Endothelial cell of umbilical vein (primary cell): Measurements from ENCODE around the gene VANGL2.

Experiments used
- EZH2 ChIP-seq: IDR thresholded peaks from 2 replicates; pipeline ENCODE4 v1.6.1; 2012; ENCODE audit warnings: borderline replicate concordance, low read depth, mild to moderate bottlenecking, moderate library complexity, low read length, inconsistent platforms; ENCODE audit not compliant: severe bottlenecking
- GATA2 ChIP-seq: IDR thresholded peaks from 2 replicates; pipeline ENCODE4 v1.7.0; 2011; ENCODE audit warnings: low read depth, mild to moderate bottlenecking, moderate library complexity, mixed read lengths, low read length; ENCODE audit not compliant: insufficient read length, insufficient read depth
- JUN ChIP-seq: IDR thresholded peaks from 2 replicates; pipeline ENCODE4 v1.6.1; 2011; ENCODE audit warnings: borderline replicate concordance, low read depth; ENCODE audit not compliant: insufficient read length, insufficient read depth
- MAX ChIP-seq: IDR thresholded peaks from 2 replicates; pipeline ENCODE4 v1.6.1; 2011; ENCODE audit not compliant: insufficient read depth, insufficient read length
- POLR2A ChIP-seq: IDR thresholded peaks from 2 replicates; pipeline ENCODE4 v1.6.1; 2012; ENCODE audit warnings: low read depth, mild to moderate bottlenecking, control low read depth, low read length
- POLR2AphosphoS5 ChIP-seq: IDR thresholded peaks from 2 replicates; pipeline ENCODE4 v1.6.1; 2012; ENCODE audit warnings: low read depth, mild to moderate bottlenecking, control low read depth, low read length, moderate library complexity; ENCODE audit not compliant: insufficient read depth
- TF ChIP-seq, protein P1 (sequence below), 2 donors: IDR thresholded peaks; 1 replicate in 1 of 2; 2 replicates in 1 of 2; pipeline ENCODE4 v1.5.1; 2011; ENCODE audit warnings: low read length in 2 of 2, mild to moderate bottlenecking in 2 of 2, moderate library complexity in 2 of 2, control low read depth in 1 of 2, inconsistent platforms in 1 of 2, low read depth in 1 of 2; ENCODE audit not compliant: insufficient read depth in 1 of 2; ENCODE audit errors: extremely low read depth in 1 of 2

DNA sequence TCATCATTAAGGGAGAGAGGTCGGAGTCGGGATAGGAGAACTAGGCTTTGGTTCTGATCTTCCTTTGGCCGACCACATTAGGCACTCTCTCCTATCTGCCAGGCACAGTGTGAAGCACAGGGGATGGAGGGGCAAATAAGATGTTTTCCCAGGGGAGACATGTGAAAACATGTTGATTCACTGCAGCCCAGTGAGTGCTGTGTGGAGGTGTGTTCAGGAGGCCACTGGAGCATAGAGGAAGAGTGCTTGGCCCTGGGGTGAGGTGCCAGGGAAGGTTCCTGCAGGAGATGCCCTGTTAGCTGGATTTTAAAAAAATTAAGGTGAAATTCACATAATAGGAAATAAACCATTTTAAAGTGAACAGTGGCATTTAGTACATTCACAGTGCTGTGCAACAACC is 3.7 kb downstream of the VANGL2 start:
- TF ChIP-seq JUN (no peak), MAX (no peak), EZH2 (no peak), POLR2AphosphoS5 (no peak), GATA2 (no peak), POLR2A (no peak)
- TF ChIP-seq, protein P1, sequence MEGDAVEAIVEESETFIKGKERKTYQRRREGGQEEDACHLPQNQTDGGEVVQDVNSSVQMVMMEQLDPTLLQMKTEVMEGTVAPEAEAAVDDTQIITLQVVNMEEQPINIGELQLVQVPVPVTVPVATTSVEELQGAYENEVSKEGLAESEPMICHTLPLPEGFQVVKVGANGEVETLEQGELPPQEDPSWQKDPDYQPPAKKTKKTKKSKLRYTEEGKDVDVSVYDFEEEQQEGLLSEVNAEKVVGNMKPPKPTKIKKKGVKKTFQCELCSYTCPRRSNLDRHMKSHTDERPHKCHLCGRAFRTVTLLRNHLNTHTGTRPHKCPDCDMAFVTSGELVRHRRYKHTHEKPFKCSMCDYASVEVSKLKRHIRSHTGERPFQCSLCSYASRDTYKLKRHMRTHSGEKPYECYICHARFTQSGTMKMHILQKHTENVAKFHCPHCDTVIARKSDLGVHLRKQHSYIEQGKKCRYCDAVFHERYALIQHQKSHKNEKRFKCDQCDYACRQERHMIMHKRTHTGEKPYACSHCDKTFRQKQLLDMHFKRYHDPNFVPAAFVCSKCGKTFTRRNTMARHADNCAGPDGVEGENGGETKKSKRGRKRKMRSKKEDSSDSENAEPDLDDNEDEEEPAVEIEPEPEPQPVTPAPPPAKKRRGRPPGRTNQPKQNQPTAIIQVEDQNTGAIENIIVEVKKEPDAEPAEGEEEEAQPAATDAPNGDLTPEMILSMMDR (IDR thresholded peaks at IDR 0.05; ENCODE audit: extremely low read depth in 1 of 2, insufficient read depth in 1 of 2, low read depth in 1 of 2, low read length in 2 of 2): no peak
